Right lobe of liver (tissue), 6 donors: ENCODE results near the gene OPN5. TPM values are rescaled to one million over a fixed set of nuclear protein-coding genes. Genes with fewer than 3 reads are reported as not detected.
"Not testable (repeated sequence)": the region's sequence is repeated elsewhere in the genome, so short reads cannot be mapped to it uniquely, and the experiment has no call there.

Experiments used
- ATAC-seq, 4 donors: fragments of 200-7000 bp; cut with Tn5 transposase; one replicate each; pipeline ENCODE4 v1.9.1; 2020; ENCODE audit warnings: mild to moderate bottlenecking in 4 of 4, moderate library complexity in 4 of 4
- DNase-seq, 3 donors: peaks; one replicate each; pipeline ENCODE4 v3.0.0-alpha.2; 2020
- H3K27ac ChIP-seq, 3 donors: fragments of 200-600 bp; one replicate each; pipeline ENCODE4 v1.8.0; 2022
- H3K27me3 ChIP-seq, 2 donors: fragments of 200-600 bp; one replicate each; pipeline ENCODE4 v1.8.0; 2022
- H3K36me3 ChIP-seq, 4 donors: fragments of 200-600 bp; sonication (generic) in 1 of 4; one replicate each; pipeline versions ENCODE4 v1.5.1 to v1.8.0; 2017 to 2022; ENCODE audit warnings: control low read depth in 1 of 4
- H3K4me1 ChIP-seq, 4 donors: fragments of 200-600 bp; sonication (generic) in 1 of 4; one replicate each; pipeline versions ENCODE4 v1.5.1 to v1.8.0; 2017 to 2022; ENCODE audit warnings: control low read depth in 1 of 4
- H3K4me3 ChIP-seq, 3 donors: fragments of 200-600 bp; one replicate each; pipeline ENCODE4 v1.8.0; 2022
- H3K9me3 ChIP-seq, 4 donors: fragments of 200-600 bp; sonication (generic) in 1 of 4; one replicate each; pipeline versions ENCODE4 v1.5.1 to v1.8.0; 2017 to 2022; ENCODE audit warnings: control low read depth in 1 of 4
- CTCF ChIP-seq, 4 donors: fragments of 200-600 bp in 3 of 4; fragments of 450-650 bp in 1 of 4; IDR thresholded peaks; one replicate each; pipeline versions ENCODE4 v1.5.1 to v1.8.0; 2016 to 2022; ENCODE audit warnings: antibody characterized with exemption in 4 of 4, mild to moderate bottlenecking in 2 of 4
- POLR2A ChIP-seq: fragments of 450-650 bp; IDR thresholded peaks from one replicate; pipeline ENCODE4 v1.6.1; 2017; ENCODE audit warnings: antibody characterized with exemption, mild to moderate bottlenecking
- WGBS: methylation state at CpG from one replicate; pipeline ENCODE4 v1.1.6; 2018; ENCODE audit warnings: low coverage, low lambda C conversion rate; ENCODE audit not compliant: insufficient coverage; ENCODE audit errors: missing lambda C conversion rate; 5-methylcytosine and 5-hydroxymethylcytosine counted together
- intact Hi-C, 2 donors: fragments of 100-400 bp; cut with DNase I; formaldehyde crosslinking; loops; one replicate each; pipeline versions ENCODE4 v1.11.2 to v1.14.1; 2022
- total RNA-seq, 6 experiments: library from RNA; depleted of rRNA in 2 of 6; stranded (reverse); fragments of >200 nt in 2 of 6; fragmentation: NEBNext Ultra II Directional in 3 of 6; extraction: Animal tissue kit (Norgen Biotek cat#: 25700) in 3 of 6; gene quantifications; one replicate each; pipeline versions ENCODE4 v1.1.0 to v1.2.4, GENCODE V29; 2016 to 2023
- donor health status: DM: no; HTN: yes; CAD: no.
- donor health status: DM: no; HTN: no; CAD: no.
- donor health status: DM: no; HTN: no; CAD: no.
- donor health status: DM: no; HTN: yes; CAD: no.
- donor health status: DM: no; HTN: yes; CAD: no.

The OPN5 gene
- total RNA-seq, 6 experiments from 2014 or later, result not detected

- no peak overlapping the region for H3K4me3 ChIP-seq
- DNase-seq (no peak), ATAC-seq (no peak)
- WGBS, result 50% methylated on average over 1 of the region's 1 CpG
- H3K9me3 ChIP-seq, result no peaks in the 10 kb centered on the region
- no peak overlapping the region for H3K27ac ChIP-seq
- TF ChIP-seq POLR2A, result no peak
- TF ChIP-seq CTCF (IDR thresholded peaks at IDR 0.05), result no peak
- H3K4me1 ChIP-seq, result no peaks in the 10 kb centered on the region
- no peaks in the 10 kb centered on the region for H3K27me3 ChIP-seq
- no peaks in the 10 kb centered on the region for H3K36me3 ChIP-seq
- intact Hi-C loops, result no loop called here
Measured at GRCh38 chr6:47740714-47741113, 41.1 kb upstream of the OPN5 start.

GRCh38 chr6:47741807-47742206, 40.0 kb upstream of the OPN5 start:
- no peaks in the 10 kb centered on the region for H3K9me3 ChIP-seq
- intact Hi-C loops, result no loop called here
- no peak overlapping the region for H3K4me3 ChIP-seq
- H3K27ac ChIP-seq, result no peak overlapping the region
- H3K36me3 ChIP-seq, result no peaks in the 10 kb centered on the region
- no peaks in the 10 kb centered on the region for H3K4me1 ChIP-seq
- DNase-seq (no peak), ATAC-seq (peak in 1 of 4 donors; percentile 57)
- WGBS, result 90% methylated on average over 2 of the region's 2 CpGs
- H3K27me3 ChIP-seq, result no peaks in the 10 kb centered on the region
- TF ChIP-seq POLR2A (no peak), CTCF (IDR thresholded peaks at IDR 0.05) (no peak)

- Histone ChIP-seq H3K27me3 (no peaks in the 10 kb centered on the region), H3K9me3 (no peaks in the 10 kb centered on the region), H3K27ac (no peak overlapping the region), H3K36me3 (no peaks in the 10 kb centered on the region), H3K4me1 (no peaks in the 10 kb centered on the region), H3K4me3 (no peak overlapping the region)
- ATAC-seq (peak in 1 of 4 donors; percentile 30), DNase-seq (no peak)
- TF ChIP-seq POLR2A, result no peak
- TF ChIP-seq CTCF (IDR thresholded peaks at IDR 0.05), result no peak
- intact Hi-C loops, result no loop called here
Measured at GRCh38 chr6:47743744-47744143, 38.1 kb upstream of the OPN5 start.

GRCh38 chr6:47745269-47745668, 36.6 kb upstream of the OPN5 start:
- intact Hi-C loops, ATAC-seq, H3K4me1 ChIP-seq, H3K36me3 ChIP-seq, H3K4me3 ChIP-seq, DNase-seq, H3K27ac ChIP-seq, H3K27me3 ChIP-seq, H3K9me3 ChIP-seq: not testable (repeated sequence)
- 92% methylated on average over 3 of the region's 3 CpGs for WGBS

- no peak for ATAC-seq
- no peaks in the 10 kb centered on the region for H3K9me3 ChIP-seq
- H3K27ac ChIP-seq, result no peak overlapping the region
- no peak for TF ChIP-seq CTCF (IDR thresholded peaks at IDR 0.05)
- TF ChIP-seq POLR2A, result no peak
- no peaks in the 10 kb centered on the region for H3K36me3 ChIP-seq
- no peaks in the 10 kb centered on the region for H3K27me3 ChIP-seq
- 37% methylated on average over 1 of the region's 1 CpG for WGBS
- DNase-seq, result no peak
- intact Hi-C loops, result no loop called here
- H3K4me1 ChIP-seq, result no peaks in the 10 kb centered on the region
- no peak overlapping the region for H3K4me3 ChIP-seq
Measured at GRCh38 chr6:47749757-47750156, 32.1 kb upstream of the OPN5 start.
